NCI-H345 (cell line): Measurements from ENCODE around the gene TENM4.
"Not testable (repeated sequence)": the region's sequence is repeated elsewhere in the genome, so short reads cannot be mapped to it uniquely, and the experiment has no call there.

Source experiments
- DNase-seq: peaks from one replicate; lab custom pipeline; 2025; lab: John Stamatoyannopoulos, UW

Gene TENM4

DNA sequence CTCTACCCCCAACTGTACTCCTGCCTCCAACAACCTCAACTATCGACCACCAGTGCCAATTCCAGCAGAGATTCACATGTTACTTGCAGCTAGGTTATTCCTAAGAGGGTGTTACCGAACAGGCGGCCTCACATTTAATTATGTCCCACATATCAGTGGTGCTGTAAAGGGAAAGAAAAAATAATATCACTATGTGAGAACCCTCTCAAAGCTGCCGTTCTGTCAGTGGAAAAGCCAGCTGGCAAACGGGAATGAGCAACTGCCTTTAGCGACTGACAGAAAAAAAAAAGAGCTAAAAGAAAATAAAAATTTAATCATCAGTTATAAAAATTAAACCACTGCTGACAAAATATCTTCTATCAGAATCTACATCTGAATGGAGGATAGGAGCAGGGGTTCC lies 595.3 kb downstream of the TENM4 start:
- no peak for DNase-seq

DNA sequence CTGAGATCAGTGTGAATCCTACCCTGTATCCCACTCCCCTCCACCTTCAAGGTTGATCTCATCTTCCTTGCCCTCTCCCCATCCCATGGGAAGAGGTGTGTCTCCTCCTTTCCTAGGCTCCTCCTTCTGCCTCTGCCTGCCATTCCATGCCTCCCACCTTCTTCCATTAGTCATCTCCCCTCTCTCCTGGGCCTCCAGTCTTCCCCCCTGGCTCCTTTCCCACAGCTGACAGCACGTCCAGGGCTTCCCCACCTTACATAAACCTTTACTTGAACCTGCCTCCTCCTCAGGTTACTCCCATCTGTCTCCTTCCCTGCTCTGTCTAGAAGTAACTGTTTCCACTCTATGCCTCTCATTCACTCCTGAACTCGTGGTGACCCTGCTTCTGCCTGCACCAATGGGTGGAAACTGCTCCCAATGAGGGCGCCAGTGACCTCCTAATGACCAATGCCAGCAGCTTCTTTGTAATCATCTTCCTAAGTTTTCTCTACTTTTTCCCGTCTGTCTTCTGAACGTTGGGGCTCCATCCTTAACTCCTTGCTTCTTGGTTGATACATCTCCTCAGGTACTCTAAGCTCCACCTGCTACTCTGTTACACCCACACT lies 599.3 kb downstream of the TENM4 start:
- no peak for DNase-seq

DNA sequence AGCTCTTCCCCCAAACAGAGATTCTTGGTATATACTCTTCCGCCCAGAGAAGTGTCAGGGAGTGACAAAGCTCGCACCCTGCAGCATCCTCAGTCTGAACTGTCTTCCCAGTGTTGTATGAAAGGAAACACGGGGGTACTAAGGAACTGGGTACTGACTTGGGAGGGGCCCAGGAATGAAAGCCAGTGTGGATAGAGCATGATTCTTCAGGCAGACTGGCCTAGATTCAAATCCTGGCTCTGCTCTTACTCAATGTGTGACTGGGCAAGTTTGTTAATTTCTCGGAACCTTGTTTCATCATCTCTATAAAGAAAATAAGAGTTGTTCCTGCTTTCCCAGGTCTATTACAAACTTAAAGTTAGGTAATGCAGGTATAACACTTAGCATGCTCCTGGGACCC lies 600.2 kb downstream of the TENM4 start:
- no peak for DNase-seq

DNA sequence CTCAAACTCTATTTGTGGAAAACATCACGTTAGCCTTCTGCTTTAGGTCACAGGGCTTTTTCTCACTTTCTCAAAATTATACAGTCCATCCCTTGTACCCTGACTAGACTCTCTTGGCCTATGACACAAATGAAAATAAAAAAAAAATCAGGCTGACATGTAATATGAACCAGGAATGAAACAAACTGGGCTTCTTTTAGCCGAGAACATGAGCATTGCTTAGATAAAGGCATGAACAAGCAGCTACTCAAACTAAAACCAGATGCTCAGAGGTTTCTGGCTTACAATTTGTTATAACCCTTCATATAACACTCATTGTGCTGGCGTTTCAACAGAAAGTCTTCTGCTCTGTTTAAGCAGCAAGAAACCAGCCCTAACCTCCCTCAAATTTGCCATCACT lies 600.6 kb downstream of the TENM4 start:
- no peak for DNase-seq

DNA sequence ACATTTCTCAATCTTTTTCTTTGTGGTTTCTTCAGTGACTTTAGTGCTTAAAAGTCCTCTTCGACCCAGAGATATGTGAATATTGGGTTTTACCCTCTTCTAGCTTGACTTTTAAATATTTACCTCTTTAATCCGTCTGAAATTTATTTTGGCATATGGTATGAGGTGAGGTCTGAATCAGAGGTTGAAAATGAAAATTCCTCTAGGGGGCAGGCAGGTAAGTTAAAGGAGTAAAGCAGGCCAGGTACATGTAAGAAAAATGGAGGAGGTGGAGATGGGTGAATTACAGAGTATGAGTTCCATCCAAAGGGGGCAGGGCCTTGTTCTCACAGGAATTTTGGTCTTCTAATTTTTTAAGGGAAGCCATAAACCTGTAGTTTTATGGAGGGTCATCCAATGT lies 602.4 kb downstream of the TENM4 start:
- DNase-seq = peak; percentile 21

DNA sequence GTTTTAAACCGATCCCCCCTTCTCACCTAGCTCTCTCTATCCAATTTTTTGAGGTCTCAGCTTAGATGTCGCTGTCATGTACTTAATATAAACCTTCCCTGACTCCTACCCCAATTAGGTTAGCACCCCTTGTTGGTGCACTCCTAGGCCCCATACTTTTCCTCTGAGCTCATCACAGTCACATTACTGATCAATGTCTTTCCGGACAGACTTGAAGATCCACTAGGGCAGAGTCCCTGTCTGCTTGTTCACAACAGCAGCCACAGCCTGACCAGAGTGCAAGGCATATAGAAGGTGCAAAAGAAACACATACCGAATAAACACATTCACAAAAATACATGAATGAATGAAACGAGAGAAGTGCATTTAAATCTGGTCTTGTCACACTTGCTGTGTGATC lies 605.2 kb downstream of the TENM4 start:
- no peak for DNase-seq

DNA sequence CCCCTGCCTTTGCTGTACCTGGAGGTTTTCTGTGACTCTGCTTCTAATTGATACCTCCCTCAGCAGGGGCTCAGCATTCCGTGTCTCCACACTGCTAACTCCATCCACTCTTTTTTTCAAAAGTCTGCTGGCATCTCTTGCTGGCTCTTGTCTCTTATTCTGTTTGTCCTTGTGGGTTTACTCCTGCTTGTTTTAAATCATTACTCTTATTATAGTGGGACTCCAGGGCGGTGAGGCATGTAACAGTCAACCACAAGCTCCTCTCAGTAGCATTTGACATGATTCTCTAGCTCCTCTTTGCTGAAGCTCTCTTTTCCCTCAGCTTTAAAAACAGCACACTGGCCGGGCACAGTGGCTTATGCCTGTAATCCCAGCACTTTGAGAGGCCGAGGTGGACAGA lies 605.9 kb downstream of the TENM4 start:
- no peak for DNase-seq

DNA sequence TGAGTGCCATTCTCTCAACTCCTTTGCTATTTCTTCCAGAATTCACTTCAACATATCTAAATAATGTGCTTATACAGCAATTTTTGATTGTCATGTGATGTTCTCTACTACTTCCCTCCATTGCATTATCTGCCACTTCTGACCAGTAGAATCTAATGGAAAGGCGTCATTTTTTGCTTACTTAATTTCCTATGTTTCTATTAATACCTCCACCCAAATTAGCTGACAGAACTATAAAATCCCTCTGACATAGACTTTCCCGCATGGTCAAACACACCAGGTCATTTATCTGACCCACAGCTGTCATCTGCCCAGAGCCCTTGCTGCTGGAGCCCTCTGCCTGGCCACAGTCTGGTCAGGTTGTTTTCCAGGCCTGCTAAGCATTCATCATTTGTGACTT lies 607.6 kb downstream of the TENM4 start:
- no peak for DNase-seq

DNA sequence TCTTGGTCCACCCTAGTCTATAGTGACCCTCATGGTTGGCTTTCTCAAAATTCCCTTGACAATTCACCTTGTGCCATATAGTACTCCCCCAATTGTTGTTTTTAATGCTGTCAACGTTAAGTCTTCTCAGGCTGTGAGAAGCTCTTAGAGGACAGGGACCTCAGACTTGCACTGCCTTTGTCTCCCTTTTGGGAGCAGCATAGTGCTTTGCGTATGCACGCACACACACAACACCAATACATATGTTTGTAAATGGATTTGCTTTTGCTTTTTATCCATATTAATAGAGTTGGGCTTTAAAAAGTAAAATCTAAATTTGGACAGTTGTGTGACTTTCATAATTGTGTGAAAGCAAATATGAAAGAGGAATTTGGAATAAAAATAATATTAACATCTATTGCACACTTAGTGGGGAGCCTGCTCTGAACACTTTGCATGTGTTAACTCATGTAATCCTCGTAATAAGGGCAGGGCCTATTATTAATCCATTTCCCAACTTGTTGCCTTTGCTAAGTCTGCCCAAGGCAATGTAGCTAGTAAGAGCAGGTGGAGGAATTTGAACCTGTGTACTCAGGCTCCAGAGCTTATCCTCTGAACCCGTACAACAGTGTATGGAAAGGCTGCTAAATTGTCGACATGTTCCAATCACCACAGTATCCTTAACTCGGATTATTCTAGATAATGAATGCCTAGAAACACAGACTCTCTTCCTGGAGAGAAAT lies 608.4 kb downstream of the TENM4 start:
- DNase-seq = no peak

DNA sequence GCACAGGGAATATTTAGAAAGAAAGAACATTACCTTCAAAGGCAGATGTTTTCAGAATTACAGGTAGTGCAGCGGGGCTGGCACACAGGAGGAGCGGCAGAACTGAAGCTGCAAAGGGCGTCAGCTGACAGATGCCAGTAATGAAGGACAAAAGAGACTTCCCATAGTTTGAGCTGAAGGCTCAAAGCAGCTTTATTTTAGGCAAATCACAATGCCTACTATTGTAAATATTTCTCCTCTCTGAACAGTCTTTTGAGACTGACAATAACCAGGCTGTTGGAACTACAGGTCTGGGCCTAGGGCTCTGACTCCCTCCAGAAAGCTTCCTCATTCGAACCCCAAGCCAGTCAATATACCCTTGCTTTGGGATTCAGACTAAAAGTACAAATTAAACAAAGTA lies 609.3 kb downstream of the TENM4 start:
- DNase-seq = no peak

DNA sequence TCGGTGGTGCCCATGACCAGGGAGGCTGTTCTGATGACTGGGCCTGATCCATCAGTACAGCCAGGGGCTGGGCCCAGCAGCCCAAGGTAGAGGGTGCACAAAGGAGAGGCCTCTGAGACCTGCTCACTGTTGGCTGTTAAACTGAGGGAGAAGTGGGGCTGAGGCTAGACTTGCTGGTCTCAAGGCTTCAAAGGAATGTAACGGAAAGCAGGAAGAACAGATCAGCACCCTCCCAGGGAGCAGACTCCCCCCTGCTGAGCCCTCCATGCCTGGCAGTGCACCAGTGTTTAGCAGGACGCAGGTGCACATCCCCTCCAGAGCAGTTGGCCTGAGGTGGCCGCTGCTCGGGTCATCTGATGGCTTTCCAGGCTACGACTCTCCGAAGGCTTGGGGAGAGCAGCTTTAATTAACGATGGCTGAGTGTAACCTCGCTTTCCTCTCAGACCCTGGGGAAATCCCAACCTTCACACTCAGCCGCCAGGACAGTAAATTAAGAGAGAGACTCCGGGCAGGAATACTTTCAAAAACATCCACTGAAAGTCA lies 610.5 kb downstream of the TENM4 start:
- DNase-seq = no peak

DNA sequence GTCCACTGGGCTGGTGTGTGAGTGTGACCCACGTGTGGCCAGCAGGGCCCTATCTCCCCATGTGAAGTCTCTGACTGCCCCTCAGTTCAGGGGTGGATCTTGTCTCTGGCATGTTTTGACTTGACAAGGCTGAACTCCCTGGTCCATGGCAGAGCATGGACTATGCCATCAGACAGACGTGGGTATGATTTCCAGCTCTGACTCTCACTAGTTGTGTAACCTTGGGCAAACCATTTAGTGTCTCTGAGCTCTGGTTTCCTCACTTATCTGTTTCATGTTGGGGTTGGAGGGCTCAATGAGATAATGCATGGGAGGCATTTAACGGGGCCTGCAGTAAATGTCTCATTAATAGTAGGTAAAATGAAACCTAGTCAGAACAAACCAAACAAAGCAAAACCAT lies 611.7 kb downstream of the TENM4 start:
- DNase-seq = no peak

DNA sequence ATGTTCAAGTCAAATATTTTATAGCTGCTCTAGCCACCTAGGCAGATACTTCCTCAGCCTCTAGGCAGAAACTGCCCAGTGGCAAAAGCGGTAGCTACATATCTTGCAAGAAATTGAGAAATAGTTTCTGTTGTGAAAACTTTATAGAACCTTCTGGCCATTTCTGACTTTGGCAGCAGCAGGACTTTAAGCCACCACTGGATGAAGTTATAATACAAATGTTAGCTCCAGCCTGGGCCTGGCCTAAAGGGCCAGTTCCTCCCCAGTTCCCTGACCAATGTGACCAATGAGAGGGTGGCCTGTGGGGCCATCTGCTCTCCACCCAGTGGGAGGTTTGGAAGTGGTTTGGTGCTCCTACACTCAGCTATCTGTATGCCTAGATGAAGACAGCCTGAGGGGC lies 612.2 kb downstream of the TENM4 start:
- no peak for DNase-seq

DNA sequence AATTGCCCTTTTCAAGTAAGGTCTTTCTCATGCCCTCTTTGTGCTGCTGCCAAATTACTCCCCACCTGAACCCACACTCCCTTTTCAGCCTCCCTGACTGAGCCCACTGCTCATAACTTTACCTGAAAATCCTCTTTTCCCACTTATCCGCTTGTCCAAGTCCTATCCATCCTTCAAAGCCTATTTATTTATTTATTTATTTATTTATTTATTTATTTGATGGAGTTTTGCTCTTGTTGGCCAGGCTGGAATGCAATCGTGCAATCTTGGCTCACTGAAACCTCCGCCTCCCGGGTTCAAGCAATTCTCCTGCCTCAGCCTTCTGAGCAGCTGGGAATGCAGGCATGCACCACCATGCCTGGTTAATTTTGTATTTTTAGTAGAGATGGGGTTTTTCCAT lies 613.5 kb downstream of the TENM4 start:
- not testable (repeated sequence) for DNase-seq

DNA sequence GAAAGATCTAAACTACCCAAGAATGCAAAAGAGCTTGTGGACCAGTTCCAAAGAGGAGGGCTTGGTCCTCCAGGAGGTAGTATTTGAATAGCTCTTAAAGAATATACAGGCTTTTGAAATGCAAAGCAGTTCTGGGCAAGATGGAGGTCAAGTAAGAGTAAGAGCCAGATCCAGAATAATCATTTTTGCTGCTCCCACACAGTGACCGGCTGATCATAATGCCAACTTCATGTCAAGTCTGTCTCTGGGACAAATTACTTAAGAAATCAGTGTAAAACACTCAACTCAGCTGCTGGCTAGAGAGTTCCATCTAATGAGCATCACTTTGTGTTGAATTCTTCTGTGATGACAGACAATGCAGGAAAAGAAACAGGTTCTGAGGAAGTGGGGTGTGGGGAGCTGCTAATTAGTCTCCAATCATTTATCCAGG lies 615.2 kb downstream of the TENM4 start:
- DNase-seq = no peak

DNA sequence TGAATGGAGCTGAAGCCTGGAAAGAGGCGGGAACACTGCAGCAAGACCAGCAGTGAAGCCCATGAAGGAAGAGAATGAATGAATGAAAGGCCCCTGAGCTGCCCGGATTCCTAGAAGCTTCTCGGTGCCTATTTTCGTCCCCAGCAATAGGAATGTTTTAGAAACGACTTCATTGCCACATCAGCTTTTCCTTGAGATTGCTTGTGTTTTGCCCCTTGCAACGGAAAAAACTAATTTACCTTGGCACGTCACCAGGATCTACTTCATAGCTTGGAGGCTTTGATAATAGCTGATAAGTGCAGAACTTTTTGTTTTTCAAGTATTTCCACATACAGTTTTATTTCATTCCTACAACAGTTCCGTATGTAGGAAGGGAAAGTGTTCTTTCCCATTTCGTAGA lies 617.2 kb downstream of the TENM4 start:
- DNase-seq = no peak

DNA sequence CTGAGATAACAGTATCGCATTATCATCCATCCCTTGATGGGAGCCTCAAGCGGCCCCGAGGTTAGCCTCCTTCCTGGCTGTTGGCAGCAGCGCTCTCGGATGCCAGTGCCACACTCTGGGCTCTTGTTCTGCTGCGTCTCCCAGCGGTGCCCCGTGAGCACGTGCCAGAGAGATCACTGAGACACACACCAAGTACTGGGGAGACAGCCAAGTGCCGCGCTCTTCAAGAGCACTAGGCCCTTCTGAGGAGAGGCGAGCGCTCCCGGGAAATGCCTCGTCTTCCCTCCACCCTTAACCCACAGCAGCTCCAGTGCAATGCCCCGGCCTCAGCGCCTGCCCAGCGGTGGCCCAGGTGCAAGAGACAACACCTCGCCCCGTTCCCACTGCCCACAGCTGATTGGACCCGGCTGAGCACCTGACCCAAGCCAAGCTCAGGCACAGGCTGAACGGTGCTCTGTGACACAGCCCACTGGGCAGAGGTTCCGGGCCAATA lies 617.9 kb downstream of the TENM4 start:
- no peak for DNase-seq

DNA sequence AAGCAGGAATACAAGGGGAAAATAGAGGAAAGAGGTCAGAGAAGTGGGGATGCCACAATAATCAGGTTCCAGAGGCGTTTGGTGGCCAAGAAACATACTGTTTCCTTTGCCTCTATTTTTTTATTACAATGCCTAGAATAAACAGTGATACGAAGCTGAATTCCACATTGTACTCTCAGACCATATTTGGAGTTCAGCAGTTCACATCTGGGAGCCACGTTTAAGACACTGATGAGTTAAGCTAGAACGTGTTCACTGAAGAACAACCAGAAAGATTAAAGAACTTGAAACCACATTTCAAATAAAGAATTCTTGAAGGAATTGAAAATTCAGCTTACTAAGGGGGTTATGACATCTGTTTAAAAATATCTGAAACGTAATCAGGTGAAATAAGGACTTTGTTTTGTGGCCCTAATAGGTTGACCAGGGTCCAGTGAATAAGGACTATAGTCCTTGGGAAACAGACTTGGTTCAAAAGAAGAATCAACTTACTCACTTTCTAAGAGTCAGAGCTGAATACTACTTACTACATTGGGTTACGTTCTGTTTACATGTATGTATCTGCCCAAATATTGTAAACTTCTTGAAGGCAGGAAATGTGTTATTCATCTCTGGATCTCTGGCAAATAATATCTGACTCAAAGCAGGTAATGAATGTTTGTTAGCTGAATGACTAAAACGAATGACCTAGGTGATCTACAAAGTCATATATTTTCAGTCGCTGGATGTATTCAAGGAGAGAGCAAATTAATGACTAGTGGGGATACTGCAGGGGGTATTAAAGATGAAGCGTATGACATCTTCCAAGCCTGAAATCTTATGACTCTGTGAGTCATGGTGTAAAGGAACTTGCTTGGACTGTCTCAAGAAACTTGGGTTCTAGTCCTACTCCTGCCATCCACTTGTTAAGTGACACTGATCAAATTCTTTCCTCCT lies 619.2 kb downstream of the TENM4 start:
- DNase-seq = no peak

DNA sequence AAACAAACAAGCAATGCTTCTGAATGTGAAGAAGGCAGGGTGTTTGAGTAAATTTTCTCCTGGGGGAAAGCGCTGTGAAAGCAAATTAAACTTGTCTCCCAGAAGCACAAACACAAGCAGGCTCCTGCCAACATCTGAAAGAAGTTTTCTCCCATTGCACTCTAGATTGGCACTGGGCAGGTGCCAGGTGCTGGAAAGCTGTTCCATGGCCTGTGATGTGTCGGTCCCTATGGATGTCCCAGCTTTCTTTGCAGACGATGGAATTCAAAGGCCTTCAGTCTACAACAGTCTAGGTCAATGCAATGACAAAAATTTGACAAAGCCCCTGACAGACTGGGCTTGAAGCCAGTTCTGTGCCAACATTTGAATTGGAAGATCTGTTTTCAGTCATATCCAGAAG lies 620.1 kb downstream of the TENM4 start:
- no peak for DNase-seq

DNA sequence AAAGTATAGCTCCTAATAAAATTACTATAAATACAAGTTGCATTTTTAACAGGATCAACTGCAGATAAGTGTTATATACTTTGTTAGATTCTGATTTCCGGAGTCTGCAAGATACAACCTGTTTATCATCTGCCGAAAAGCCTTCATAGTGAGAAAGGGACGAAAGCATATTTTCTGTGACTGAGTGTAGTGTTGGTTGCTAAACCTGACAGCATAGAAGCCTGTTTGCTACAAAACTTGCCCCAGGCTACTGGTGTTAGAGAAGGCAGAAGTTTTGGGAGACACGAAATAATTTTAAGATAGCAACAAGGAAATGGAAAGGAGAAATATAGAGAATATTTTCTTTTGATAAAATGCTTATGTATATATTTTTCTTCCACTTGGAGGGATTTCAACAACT lies 622.6 kb downstream of the TENM4 start:
- no peak for DNase-seq

DNA sequence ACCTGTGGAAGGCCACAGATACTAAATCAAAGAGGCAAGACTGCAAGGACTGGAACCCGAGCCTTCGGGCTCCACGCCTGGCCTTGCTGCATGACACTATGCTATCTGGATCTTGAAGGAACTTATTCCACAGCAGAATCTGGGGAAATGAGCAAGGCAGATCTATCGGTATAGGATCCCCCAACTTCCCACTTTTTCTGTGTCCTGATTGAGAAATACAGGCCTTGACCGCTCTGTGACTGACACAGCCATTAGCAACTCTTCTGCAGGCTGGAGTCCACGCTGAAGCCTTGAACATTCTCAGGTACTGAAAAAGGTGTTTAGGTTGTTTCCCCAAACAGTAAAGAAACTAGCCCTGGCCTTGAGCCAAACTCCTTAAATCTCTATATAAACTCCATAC lies 625.0 kb downstream of the TENM4 start:
- DNase-seq = no peak

DNA sequence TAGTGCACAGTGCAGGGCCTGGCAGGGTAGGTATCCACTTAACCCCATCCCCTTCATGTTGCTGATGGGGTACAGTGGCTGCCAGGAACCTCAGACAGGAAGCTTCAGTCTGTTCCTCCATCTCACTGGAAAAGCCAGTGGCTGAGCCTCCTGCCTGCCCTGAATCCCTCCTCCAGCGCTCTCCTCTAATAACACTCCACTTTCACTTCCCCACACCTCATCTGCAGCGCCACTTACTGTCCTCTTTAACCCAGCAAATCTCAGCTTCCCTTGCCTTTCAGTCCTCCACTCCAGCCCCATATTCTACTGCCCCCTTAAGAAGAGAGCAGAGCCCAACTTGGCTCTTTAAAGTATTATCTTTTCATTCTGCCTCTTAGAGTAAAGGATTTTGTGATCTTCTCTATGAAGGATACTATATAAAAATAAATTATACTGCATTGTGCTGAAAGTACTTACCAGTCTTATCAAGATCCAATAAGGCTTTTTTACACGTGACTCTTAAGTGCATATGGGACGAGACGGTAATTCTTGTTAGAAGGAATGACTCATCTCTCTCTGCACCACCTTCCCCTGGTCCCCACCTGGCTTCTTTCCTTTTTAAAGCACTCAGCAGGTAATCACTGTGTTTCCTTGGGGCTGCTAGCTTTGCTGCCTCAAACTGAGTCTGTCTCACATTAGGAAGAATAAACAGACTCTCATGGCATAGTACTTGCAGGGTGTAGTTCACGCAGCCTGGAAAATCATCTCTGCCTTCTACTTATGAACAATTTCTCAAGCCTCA lies 628.1 kb downstream of the TENM4 start:
- DNase-seq = no peak
